Stimulated activated memory B cell treated with anti-CD40 and anti-IgM and Interleukin-4, amounts not matched to agents 10 μg/mL and 1 μg/mL and 100 μg/mL, for 72 hours (primary cell): ENCODE data around the gene GJA4.

Experiments used
- ATAC-seq: fragments of 150-1000 bp; cut with Tn5 transposase; 2 replicates; pipeline ENCODE4 v1.10.0; 2021
- H3K27ac Mint-ChIP-seq: one replicate; pipeline ENCODE4 v1.8.0; 2022; ENCODE audit warnings: mild to moderate bottlenecking, mixed read lengths
- H3K27me3 Mint-ChIP-seq: one replicate; pipeline ENCODE4 v1.8.0; 2022; ENCODE audit warnings: mixed read lengths
- H3K36me3 Mint-ChIP-seq: one replicate; pipeline ENCODE4 v1.8.0; 2022; ENCODE audit warnings: mixed read lengths
- H3K4me1 Mint-ChIP-seq: one replicate; pipeline ENCODE4 v1.8.0; 2022; ENCODE audit warnings: mixed read lengths
- H3K4me3 Mint-ChIP-seq: one replicate; pipeline ENCODE4 v1.8.0; 2022; ENCODE audit warnings: mild to moderate bottlenecking, moderate library complexity, mixed read lengths
- H3K9me3 Mint-ChIP-seq: one replicate; pipeline ENCODE4 v1.8.0; 2022; ENCODE audit warnings: mixed read lengths

GJA4 gene

GRCh38 chr1:34828611-34829010, 35.8 kb downstream of the GJA4 start:
- ATAC-seq, result no peak
- Mint-ChIP-seq H3K4me1 (no peaks in the 10 kb centered on the region), H3K27ac (no peak overlapping the region), H3K27me3 (no peaks in the 10 kb centered on the region), H3K9me3 (peaks cover 3% of the 10 kb centered on the region), H3K36me3 (peaks cover 5% of the 10 kb centered on the region), H3K4me3 (no peak overlapping the region)

- H3K27ac Mint-ChIP-seq, result no peak overlapping the region
- no peaks in the 10 kb centered on the region for H3K4me1 Mint-ChIP-seq
- H3K27me3 Mint-ChIP-seq, result no peaks in the 10 kb centered on the region
- H3K36me3 Mint-ChIP-seq, result peaks cover under 1% of the 10 kb centered on the region
- no peaks in the 10 kb centered on the region for H3K9me3 Mint-ChIP-seq
- ATAC-seq, result no peak
- H3K4me3 Mint-ChIP-seq, result no peak overlapping the region
Observed at GRCh38 chr1:34829250-34829649, 36.5 kb downstream of the GJA4 start.

- H3K27me3 Mint-ChIP-seq, result no peaks in the 10 kb centered on the region
- no peak for ATAC-seq
- H3K36me3 Mint-ChIP-seq, result peaks cover 8% of the 10 kb centered on the region
- H3K9me3 Mint-ChIP-seq, result no peaks in the 10 kb centered on the region
- no peak overlapping the region for H3K27ac Mint-ChIP-seq
- no peaks in the 10 kb centered on the region for H3K4me1 Mint-ChIP-seq
- H3K4me3 Mint-ChIP-seq, result no peak overlapping the region
Observed at GRCh38 chr1:34831721-34832246, 39.0 kb downstream of the GJA4 start.

- H3K4me1 Mint-ChIP-seq, result no peaks in the 10 kb centered on the region
- no peak overlapping the region for H3K27ac Mint-ChIP-seq
- ATAC-seq, result no peak
Observed at GRCh38 chr1:34833711-34834110, 40.9 kb downstream of the GJA4 start.

GRCh38 chr1:34839526-34840305, 46.9 kb downstream of the GJA4 start:
- Mint-ChIP-seq H3K27me3 (no peaks in the 10 kb centered on the region), H3K4me1 (no peaks in the 10 kb centered on the region), H3K4me3 (no peak overlapping the region), H3K9me3 (no peaks in the 10 kb centered on the region), H3K36me3 (peaks cover 30% of the 10 kb centered on the region), H3K27ac (no peak overlapping the region)
- ATAC-seq, result no peak

More at GRCh38 chr1:34833711-34834110, 40.9 kb downstream of the GJA4 start:
- no peak overlapping the region for H3K4me3 Mint-ChIP-seq
- H3K27me3 Mint-ChIP-seq, result no peaks in the 10 kb centered on the region
- H3K9me3 Mint-ChIP-seq, result no peaks in the 10 kb centered on the region
- H3K36me3 Mint-ChIP-seq, result peaks cover 16% of the 10 kb centered on the region

- H3K27ac Mint-ChIP-seq, result no peak overlapping the region
- no peaks in the 10 kb centered on the region for H3K9me3 Mint-ChIP-seq
- H3K27me3 Mint-ChIP-seq, result no peaks in the 10 kb centered on the region
- no peak for ATAC-seq
- H3K36me3 Mint-ChIP-seq, result peaks cover 25% of the 10 kb centered on the region
- no peaks in the 10 kb centered on the region for H3K4me1 Mint-ChIP-seq
- no peak overlapping the region for H3K4me3 Mint-ChIP-seq
Observed at GRCh38 chr1:34840426-34840825, 47.6 kb downstream of the GJA4 start.

DNA sequence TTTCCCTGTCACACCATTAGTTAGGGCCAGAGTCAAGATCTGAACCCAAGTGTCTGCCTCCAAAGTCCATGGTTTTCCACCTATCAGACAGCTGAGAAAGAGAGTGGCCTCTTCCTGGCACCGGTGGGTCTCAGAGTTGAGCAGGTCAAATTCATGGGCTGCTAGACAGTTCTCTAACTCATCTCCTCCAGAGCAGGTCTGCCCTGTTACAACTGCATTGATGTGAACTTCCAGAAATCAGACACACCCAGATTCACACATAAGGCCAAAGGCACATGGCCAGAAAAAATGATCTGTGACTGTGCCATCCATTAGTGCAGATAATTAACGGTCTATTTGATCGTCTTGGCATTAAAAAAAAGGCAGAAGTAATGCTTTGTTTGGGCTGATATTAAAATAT, 49.3 kb downstream of the GJA4 start:
- H3K4me3 Mint-ChIP-seq, result no peak overlapping the region
- no peak overlapping the region for H3K27ac Mint-ChIP-seq
- no peak for ATAC-seq
- H3K36me3 Mint-ChIP-seq, result peaks cover 25% of the 10 kb centered on the region
- no peaks in the 10 kb centered on the region for H3K27me3 Mint-ChIP-seq
- no peaks in the 10 kb centered on the region for H3K9me3 Mint-ChIP-seq
- no peaks in the 10 kb centered on the region for H3K4me1 Mint-ChIP-seq

- no peak for ATAC-seq
- Mint-ChIP-seq H3K4me3 (no peak overlapping the region), H3K36me3 (peaks cover 27% of the 10 kb centered on the region), H3K9me3 (no peaks in the 10 kb centered on the region), H3K27me3 (no peaks in the 10 kb centered on the region), H3K27ac (no peak overlapping the region), H3K4me1 (no peaks in the 10 kb centered on the region)
Observed at GRCh38 chr1:34842952-34843371, 50.2 kb downstream of the GJA4 start.

DNA sequence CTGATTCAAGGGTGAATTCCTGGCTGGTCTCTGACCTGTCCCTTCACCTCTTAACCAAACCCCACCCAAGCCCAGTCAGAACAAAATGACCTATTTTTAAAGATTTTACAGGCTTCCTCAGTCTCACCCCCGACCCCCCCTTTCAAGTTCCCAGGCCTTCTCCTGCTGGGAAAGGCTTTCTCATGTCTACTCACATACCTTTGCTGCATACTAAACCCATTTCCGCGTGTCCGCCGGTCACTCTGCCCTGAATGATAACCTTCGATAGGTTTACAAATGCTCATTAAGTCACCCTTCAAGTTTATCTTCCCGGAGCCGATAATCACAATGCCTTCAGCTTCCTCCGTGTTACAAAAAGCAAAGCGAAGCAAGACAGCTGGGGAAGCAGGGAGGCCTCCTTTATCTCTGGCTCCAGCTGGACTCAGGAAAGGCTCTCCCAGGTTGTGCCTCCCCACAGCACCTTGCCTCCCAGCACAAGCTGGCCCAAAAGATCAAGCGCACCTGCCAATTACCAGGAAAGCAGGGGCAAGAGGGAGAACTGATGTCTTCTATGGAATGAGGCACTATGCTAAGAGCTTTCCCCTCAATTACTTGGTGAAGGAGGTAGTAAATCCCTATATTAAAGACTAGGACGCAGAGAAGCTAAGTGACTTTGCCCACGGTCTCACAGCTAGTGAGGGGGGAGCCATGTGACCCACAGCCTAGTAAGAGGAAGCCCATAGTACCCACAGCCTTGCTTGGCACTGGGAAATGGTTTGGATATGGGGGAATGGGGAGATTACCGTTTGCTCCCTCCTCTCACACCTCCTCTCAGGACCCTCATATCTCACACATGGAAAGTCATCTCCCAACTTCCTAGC, 50.8 kb downstream of the GJA4 start:
- H3K27me3 Mint-ChIP-seq, result no peaks in the 10 kb centered on the region
- H3K36me3 Mint-ChIP-seq, result peaks cover 30% of the 10 kb centered on the region
- no peak overlapping the region for H3K4me3 Mint-ChIP-seq
- no peak overlapping the region for H3K27ac Mint-ChIP-seq
- peaks cover 5% of the 10 kb centered on the region for H3K4me1 Mint-ChIP-seq
- ATAC-seq, result no peak
- no peaks in the 10 kb centered on the region for H3K9me3 Mint-ChIP-seq

GRCh38 chr1:34844252-34844634, 51.4 kb downstream of the GJA4 start:
- peaks cover 36% of the 10 kb centered on the region for H3K36me3 Mint-ChIP-seq

More at GRCh38 chr1:34844252-34844634, 51.4 kb downstream of the GJA4 start:
- H3K9me3 Mint-ChIP-seq, result no peaks in the 10 kb centered on the region
- no peak for ATAC-seq
- H3K4me1 Mint-ChIP-seq, result peaks cover 10% of the 10 kb centered on the region
- no peak overlapping the region for H3K27ac Mint-ChIP-seq
- H3K4me3 Mint-ChIP-seq, result no peak overlapping the region
- H3K27me3 Mint-ChIP-seq, result no peaks in the 10 kb centered on the region
